Measurements from ENCODE around the gene GRIN3B. TPM values are rescaled to one million over a fixed set of nuclear protein-coding genes. Genes with fewer than 3 reads are reported as not detected.

The GRIN3B gene
- total RNA-seq, 2 experiments from 2014 or later = not detected

DNA sequence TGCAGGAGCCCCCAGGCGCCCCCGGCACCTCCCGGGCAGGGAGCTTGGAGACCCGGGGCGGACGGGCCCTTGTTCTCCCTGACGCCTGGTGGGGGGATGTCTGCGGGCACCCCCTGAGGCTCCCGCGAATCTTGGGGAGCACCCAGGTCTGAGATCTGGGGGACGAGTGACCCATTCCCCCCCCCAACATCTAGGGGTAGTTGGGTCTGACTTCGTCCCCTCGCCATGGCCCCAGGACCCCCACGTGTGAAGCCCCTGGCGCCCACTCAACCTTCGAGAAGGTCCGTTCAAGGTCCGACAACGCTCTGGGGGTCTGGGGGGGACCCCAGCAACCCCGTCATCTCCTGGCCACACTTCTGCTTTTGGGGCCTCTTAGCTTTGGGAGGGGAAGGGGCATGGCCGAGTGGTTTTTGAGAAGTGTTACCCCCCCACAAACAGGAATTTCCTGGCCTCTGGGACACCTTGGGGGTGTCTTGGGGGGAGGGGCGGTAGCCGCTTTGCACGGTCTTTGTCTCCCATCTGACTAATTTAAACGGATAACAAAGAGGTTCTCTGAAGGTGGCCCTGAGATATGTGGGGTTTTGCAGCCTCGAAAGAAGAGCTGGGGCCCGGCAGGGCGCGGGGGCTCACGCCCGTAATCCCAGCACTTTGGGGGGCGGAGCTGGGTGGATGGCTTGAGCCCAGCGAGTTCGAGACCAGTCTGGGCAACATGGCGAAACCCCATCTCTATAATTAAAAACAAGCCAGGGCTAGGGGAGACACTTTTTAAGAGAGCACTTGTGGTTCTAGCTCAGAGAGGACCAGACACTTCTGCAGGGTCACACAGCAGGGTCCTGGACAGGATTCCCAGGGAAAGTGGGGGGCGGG lies 26.8 kb downstream of the GRIN3B start:
- no peaks in the 10 kb centered on the region for H3K9me3 Mint-ChIP-seq
- H3K36me3 Mint-ChIP-seq = peaks cover 11% of the 10 kb centered on the region
- peak; percentile 51 for DNase-seq
- H3K4me3 Mint-ChIP-seq = peak overlapping the region; percentile 89
- H3K4me1 Mint-ChIP-seq = peaks cover 22% of the 10 kb centered on the region
- H3K27ac Mint-ChIP-seq = peak overlapping the region; percentile 85
- H3K27me3 Mint-ChIP-seq = no peaks in the 10 kb centered on the region

- Mint-ChIP-seq H3K4me3 (peak overlapping the region; percentile 89), H3K36me3 (peaks cover 17% of the 10 kb centered on the region), H3K27me3 (no peaks in the 10 kb centered on the region), H3K27ac (peak overlapping the region; percentile 63), H3K9me3 (no peaks in the 10 kb centered on the region), H3K4me1 (peaks cover 22% of the 10 kb centered on the region)
- no peak for DNase-seq
Observed at GRCh38 chr19:1027650-1028061, 27.4 kb downstream of the GRIN3B start.

- H3K4me1 Mint-ChIP-seq = peaks cover 23% of the 10 kb centered on the region
- peak overlapping the region; percentile 80 for H3K4me3 Mint-ChIP-seq
- H3K9me3 Mint-ChIP-seq = peaks cover under 1% of the 10 kb centered on the region
- no peaks in the 10 kb centered on the region for H3K27me3 Mint-ChIP-seq
- H3K36me3 Mint-ChIP-seq = peaks cover 23% of the 10 kb centered on the region
- DNase-seq = peak; percentile 56
- peak overlapping the region; percentile 63 for H3K27ac Mint-ChIP-seq
Observed at GRCh38 chr19:1028062-1028926, 28.1 kb downstream of the GRIN3B start.

DNA sequence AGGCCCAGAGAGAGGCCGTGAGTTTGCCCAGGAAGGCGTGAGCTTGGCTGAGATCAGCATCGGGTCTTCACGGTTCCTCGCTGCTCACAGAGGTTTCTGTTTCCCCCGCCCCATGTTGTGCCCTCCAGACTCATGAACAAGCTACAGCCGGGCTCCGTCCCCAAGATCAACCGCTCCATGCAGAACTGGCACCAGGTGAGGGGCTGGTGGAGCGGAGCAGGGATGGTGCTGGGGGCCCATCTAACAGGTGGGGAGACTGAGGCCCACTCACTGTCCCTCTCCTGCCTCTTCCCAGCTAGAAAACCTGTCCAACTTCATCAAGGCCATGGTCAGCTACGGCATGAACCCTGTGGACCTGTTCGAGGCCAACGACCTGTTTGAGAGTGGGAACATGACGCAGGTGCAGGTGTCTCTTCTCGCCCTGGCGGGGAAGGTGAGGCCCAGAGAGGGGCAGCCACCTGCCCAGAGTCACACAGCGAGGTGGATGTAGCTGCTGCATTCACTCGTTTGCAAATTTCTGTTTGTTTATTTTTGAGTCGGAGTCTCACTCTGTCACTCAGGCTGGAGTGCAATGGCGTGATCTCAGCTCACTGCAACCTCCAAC lies 32.1 kb downstream of the GRIN3B start:
- peaks cover 2% of the 10 kb centered on the region for H3K9me3 Mint-ChIP-seq
- H3K36me3 Mint-ChIP-seq = peaks cover 41% of the 10 kb centered on the region
- no peak overlapping the region for H3K27ac Mint-ChIP-seq
- DNase-seq = no peak
- no peak overlapping the region for H3K4me3 Mint-ChIP-seq
- peaks cover 22% of the 10 kb centered on the region for H3K4me1 Mint-ChIP-seq
- no peaks in the 10 kb centered on the region for H3K27me3 Mint-ChIP-seq

DNA sequence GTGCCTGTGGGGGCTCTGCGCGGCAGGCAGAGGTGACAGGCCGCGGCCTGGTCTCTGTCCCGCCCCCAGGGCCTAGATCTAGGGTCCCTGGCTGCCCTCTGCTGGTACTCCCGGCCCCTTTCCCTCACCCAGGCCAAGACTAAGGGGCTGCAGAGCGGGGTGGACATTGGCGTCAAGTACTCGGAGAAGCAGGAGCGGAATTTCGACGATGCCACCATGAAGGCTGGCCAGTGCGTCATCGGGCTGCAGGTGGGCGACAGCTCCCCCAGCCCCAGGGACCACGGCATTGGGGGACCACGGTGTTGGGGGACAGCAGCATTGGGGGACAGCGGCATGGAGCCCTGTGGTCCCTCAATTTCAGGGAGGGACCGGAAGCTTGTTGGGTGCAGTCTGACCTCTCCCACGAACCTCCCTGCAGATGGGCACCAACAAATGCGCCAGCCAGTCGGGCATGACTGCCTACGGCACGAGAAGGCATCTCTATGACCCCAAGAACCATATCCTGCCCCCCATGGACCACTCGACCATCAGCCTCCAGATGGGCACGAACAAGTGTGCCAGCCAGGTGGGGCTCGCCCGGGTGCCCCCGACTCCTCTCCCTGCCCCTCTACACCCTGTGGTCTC lies 35.9 kb downstream of the GRIN3B start:
- Mint-ChIP-seq H3K27ac (no peak overlapping the region), H3K27me3 (no peaks in the 10 kb centered on the region), H3K4me3 (no peak overlapping the region), H3K36me3 (peaks cover 38% of the 10 kb centered on the region), H3K4me1 (peaks cover 45% of the 10 kb centered on the region), H3K9me3 (peaks cover 2% of the 10 kb centered on the region)
- peak; percentile 26 for DNase-seq

DNA sequence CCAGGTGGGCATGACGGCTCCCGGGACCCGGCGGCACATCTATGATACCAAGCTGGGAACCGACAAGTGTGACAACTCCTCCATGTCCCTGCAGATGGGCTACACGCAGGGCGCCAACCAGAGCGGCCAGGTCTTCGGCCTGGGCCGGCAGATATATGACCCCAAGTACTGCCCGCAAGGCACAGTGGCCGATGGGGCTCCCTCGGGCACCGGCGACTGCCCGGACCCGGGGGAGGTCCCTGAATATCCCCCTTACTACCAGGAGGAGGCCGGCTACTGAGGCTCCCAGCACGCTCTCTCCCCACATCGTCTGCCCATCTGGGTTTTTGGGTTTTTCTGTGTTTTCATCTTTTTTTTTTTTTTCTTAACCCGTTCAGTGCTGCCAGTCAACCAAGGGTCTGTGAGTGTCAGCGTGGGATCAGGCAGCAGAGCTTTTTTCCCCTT lies 37.4 kb downstream of the GRIN3B start:
- H3K27ac Mint-ChIP-seq = peak overlapping the region; percentile 75
- H3K4me3 Mint-ChIP-seq = peak overlapping the region; percentile 3
- DNase-seq = no peak
- H3K27me3 Mint-ChIP-seq = no peaks in the 10 kb centered on the region
- peaks cover 2% of the 10 kb centered on the region for H3K9me3 Mint-ChIP-seq
- peaks cover 32% of the 10 kb centered on the region for H3K36me3 Mint-ChIP-seq
- H3K4me1 Mint-ChIP-seq = peaks cover 51% of the 10 kb centered on the region

GRCh38 chr19:1038978-1039645 lies 38.9 kb downstream of the GRIN3B start:
- Mint-ChIP-seq H3K4me3 (peak overlapping the region; percentile 10), H3K27ac (peak overlapping the region; percentile 75), H3K27me3 (no peaks in the 10 kb centered on the region), H3K36me3 (peaks cover 24% of the 10 kb centered on the region), H3K4me1 (peaks cover 49% of the 10 kb centered on the region), H3K9me3 (no peaks in the 10 kb centered on the region)
- no peak for DNase-seq

- H3K4me3 Mint-ChIP-seq = peak within 1 kb of the TSS; percentile 88
- peaks cover 49% of the 10 kb centered on the region for H3K4me1 Mint-ChIP-seq
- H3K27me3 Mint-ChIP-seq = no peaks in the 10 kb centered on the region
Observed at GRCh38 chr19:1039646-1040475, 39.6 kb downstream of the GRIN3B start, which contains the start of gene ABCA7. TSS of gene ABCA7 (plus strand) at chr19:1040107. CDS start at chr19:1041362, 1,255 bp downstream.

DNA sequence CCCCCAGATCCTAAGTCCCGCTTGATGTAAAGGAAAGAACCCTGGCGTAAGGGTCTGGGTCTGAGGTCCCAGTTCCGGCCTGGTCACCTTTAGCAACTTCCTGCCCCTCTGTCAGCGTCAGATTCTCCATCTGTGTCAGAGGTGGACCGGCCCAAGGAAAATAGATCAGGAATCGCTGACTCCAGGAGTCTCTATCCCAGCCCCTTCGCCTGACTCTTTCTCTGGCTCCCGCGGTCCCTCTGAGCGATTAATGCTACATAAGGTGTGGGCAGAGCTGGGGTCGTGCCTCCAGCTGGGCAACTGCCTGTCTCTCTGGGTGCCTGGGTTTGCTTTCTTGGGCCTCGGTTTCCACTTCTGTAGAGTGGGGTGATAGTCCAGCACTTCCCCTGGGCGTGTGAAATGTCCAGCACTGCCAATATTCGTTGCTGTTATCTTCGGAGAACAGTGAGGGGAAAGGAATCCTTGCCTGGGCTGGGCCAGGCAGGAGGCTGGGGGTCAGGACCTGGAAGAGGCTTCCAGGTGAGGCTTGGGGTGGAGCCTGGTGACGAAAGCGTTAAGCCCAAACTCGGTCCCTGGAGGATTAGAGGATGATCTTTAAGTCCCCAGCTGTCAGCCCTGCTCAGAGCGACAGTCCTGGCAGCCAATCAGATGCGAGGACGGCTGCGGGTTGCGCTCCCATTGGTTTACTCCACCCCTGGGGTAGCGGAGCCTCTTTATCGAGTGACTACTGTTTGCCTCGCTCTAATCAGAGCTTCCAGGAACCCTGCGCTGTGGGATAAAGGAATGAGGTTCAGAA lies 40.5 kb downstream of the GRIN3B start:
- H3K9me3 Mint-ChIP-seq = peaks cover 1% of the 10 kb centered on the region
- H3K4me1 Mint-ChIP-seq = peaks cover 45% of the 10 kb centered on the region
- peaks cover 22% of the 10 kb centered on the region for H3K36me3 Mint-ChIP-seq
- no peaks in the 10 kb centered on the region for H3K27me3 Mint-ChIP-seq
- peak overlapping the region; percentile 88 for H3K4me3 Mint-ChIP-seq
- peak overlapping the region; percentile 77 for H3K27ac Mint-ChIP-seq
- DNase-seq = peak; percentile 89

More at GRCh38 chr19:1039646-1040475, 39.6 kb downstream of the GRIN3B start, which contains the start of gene ABCA7:
- H3K9me3 Mint-ChIP-seq = no peaks in the 10 kb centered on the region
- H3K36me3 Mint-ChIP-seq = peaks cover 24% of the 10 kb centered on the region
- peak within 1 kb of the TSS; percentile 77 for H3K27ac Mint-ChIP-seq
- peak; percentile 100 for DNase-seq

DNA sequence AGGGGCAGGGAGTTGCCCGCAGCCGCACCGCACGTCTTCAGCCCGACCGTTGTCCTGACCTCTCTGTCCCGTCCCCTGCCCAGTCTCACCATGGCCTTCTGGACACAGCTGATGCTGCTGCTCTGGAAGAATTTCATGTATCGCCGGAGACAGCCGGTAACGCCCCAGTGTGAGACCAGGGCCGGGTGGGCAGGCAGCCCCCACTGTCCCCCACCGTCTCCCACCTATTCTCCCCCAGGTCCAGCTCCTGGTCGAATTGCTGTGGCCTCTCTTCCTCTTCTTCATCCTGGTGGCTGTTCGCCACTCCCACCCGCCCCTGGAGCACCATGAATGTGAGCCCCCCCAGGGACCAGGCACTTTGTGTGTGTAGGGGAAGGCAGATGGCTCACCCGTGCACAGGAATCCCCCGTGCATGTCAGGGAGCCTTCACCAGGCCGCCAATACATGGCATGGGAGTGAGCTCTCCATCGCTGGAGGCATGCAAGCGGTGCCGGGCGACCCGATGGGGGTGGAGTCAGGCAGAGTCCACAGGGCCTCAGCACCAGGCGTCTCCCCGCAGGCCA lies 41.1 kb downstream of the GRIN3B start:
- no peak for DNase-seq
- H3K9me3 Mint-ChIP-seq = peaks cover 1% of the 10 kb centered on the region
- peak overlapping the region; percentile 88 for H3K4me3 Mint-ChIP-seq
- H3K27me3 Mint-ChIP-seq = no peaks in the 10 kb centered on the region
- no peak overlapping the region for H3K27ac Mint-ChIP-seq
- H3K4me1 Mint-ChIP-seq = peaks cover 44% of the 10 kb centered on the region
- H3K36me3 Mint-ChIP-seq = peaks cover 16% of the 10 kb centered on the region

DNA sequence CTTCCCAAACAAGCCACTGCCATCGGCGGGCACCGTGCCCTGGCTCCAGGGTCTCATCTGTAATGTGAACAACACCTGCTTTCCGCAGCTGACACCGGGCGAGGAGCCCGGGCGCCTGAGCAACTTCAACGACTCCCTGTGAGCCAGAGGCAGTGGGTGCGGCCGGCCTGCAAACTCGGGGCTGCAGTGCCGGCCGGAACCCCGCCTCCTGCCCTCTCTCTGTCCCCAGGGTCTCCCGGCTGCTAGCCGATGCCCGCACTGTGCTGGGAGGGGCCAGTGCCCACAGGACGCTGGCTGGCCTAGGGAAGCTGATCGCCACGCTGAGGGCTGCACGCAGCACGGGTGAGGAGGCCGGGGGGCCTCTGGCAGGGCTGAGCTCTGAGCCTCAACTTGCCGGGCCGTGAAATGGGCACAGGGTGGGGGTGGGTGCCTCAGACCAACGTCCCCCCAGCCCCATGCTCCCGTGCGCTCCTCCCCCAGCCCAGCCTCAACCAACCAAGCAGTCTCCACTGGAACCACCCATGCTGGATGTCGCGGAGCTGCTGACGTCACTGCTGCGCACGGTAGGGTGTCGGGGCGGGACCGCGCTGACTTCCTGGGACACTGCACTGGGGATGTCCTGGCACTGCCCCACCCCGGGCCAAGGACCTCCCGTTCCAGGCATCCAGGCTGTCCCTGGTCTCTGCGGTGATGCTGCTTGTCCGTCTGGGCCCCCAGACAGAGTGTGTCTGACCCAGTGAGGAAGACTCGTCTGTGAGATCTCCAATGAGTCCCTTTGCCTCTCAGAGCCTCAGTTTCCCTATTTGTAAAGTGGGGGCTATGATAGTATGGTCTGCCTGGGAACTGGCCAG lies 41.8 kb downstream of the GRIN3B start:
- no peak overlapping the region for H3K4me3 Mint-ChIP-seq

More for the DNA sequence above, 41.8 kb downstream of the GRIN3B start:
- Mint-ChIP-seq H3K36me3 (peaks cover 10% of the 10 kb centered on the region), H3K27me3 (no peaks in the 10 kb centered on the region), H3K9me3 (peaks cover 1% of the 10 kb centered on the region), H3K4me1 (peaks cover 42% of the 10 kb centered on the region), H3K27ac (no peak overlapping the region)
- DNase-seq = no peak
